ENCODE measurements around the gene RNF224.

- TF ChIP-seq CTCF (IDR thresholded peaks at IDR 0.05 in 2 of 3, conservative IDR thresholded peaks at IDR 0.05 in 1 of 3; ENCODE audit: control insufficient read depth in 2 of 3, extremely low read depth in 1 of 3, insufficient read depth in 1 of 3, low read depth in 3 of 3, low read length in 3 of 3), result no peak
- no peak for TF ChIP-seq PRDM15 (CRISPR knock-in tag; IDR thresholded peaks at IDR 0.05)
- no peak; the same call in 1 of the 2 replicates for TF ChIP-seq POLR2A (IDR thresholded peaks at IDR 0.05; ENCODE audit: low read depth, low read length)
- peak; percentile 32 for TF ChIP-seq USF2 (IDR thresholded peaks at IDR 0.05; ENCODE audit: borderline replicate concordance, low read depth, low read length)
- TF ChIP-seq EP300 (IDR thresholded peaks at IDR 0.05; ENCODE audit: borderline replicate concordance in 1 of 2, control insufficient read depth in 1 of 2, low read depth in 2 of 2, low read length in 2 of 2), result no peak
These were observed 42.0 kb downstream of the RNF224 start for GRCh38 chr9:137269231-137269772.

Data from GM12878 (cell line).